Measurements from ENCODE around the gene TMEM19. TPM values are rescaled to one million over a fixed set of nuclear protein-coding genes. Genes with fewer than 3 reads are reported as not detected.

The TMEM19 gene
- total and polyA plus RNA-seq, 2 experiments from 2014 or later: 18.2 to 25.8 TPM

GRCh38 chr12:71655495-71655894 is 30.4 kb upstream of the TMEM19 start:
- Histone ChIP-seq H3K4me3 (peak overlapping the region; percentile 5), H3K27ac (no peak overlapping the region), H3K9me3 (ENCODE audit: low read depth) (no peaks in the 10 kb centered on the region), H3K4me1 (ENCODE audit: insufficient read depth) (peaks cover 41% of the 10 kb centered on the region), H3K36me3 (ENCODE audit: low read depth) (peaks cover 76% of the 10 kb centered on the region), H2AFZ (no peak overlapping the region), H3K9ac (no peak overlapping the region), H3K79me2 (ENCODE audit: insufficient read depth) (peaks cover 100% of the 10 kb centered on the region), H3K27me3 (replicated peaks; ENCODE audit: insufficient read depth) (no peaks in the 10 kb centered on the region), H3F3A (ENCODE audit: insufficient read depth) (peaks cover 39% of the 10 kb centered on the region; the same call in 1 of the 2 replicates), H3K9me2 (ENCODE audit: insufficient read depth) (no peaks in the 10 kb centered on the region), H3K4me2 (ENCODE audit: unreplicated experiment) (peak overlapping the region; percentile 63), H4K20me1 (ENCODE audit: insufficient read depth) (peaks cover 20% of the 10 kb centered on the region)
- WGBS, 2 experiments (ENCODE audit: low coverage in 1 of 2, low lambda C conversion rate in 2 of 2, missing lambda C conversion rate in 2 of 2): 94 to 100% methylated on average over 1 of the region's 1 CpG
- DNase-seq: no peak
- in situ Hi-C loops (cut with MboI): no loop called here
- TF ChIP-seq EZH2phosphoT487 (IDR thresholded peaks at IDR 0.05; ENCODE audit: insufficient read depth, low read depth): no peak
- no peak for TF ChIP-seq EZH2 (IDR thresholded peaks at IDR 0.05; ENCODE audit: insufficient read depth, poor library complexity, severe bottlenecking)

GRCh38 chr12:71655907-71656306 is 30.0 kb upstream of the TMEM19 start:
- Histone ChIP-seq H3K4me1 (ENCODE audit: insufficient read depth) (peaks cover 43% of the 10 kb centered on the region), H3K4me2 (ENCODE audit: unreplicated experiment) (peak overlapping the region; percentile 63), H3F3A (ENCODE audit: insufficient read depth) (peaks cover 40% of the 10 kb centered on the region; the same call in 1 of the 2 replicates), H3K4me3 (peak overlapping the region; percentile 5; the same call in 1 of the 2 replicates), H3K27ac (no peak overlapping the region), H3K9me2 (ENCODE audit: insufficient read depth) (no peaks in the 10 kb centered on the region), H4K20me1 (ENCODE audit: insufficient read depth) (peaks cover 20% of the 10 kb centered on the region), H3K79me2 (ENCODE audit: insufficient read depth) (peaks cover 100% of the 10 kb centered on the region), H3K27me3 (replicated peaks; ENCODE audit: insufficient read depth) (no peaks in the 10 kb centered on the region), H2AFZ (no peak overlapping the region), H3K9me3 (ENCODE audit: low read depth) (no peaks in the 10 kb centered on the region), H3K9ac (no peak overlapping the region), H3K36me3 (ENCODE audit: low read depth) (peaks cover 77% of the 10 kb centered on the region)
- WGBS, 2 experiments (ENCODE audit: low coverage in 1 of 2, low lambda C conversion rate in 2 of 2, missing lambda C conversion rate in 2 of 2): 100% methylated on average over 1 of the region's 1 CpG
- in situ Hi-C loops (cut with MboI): no loop called here
- no peak for DNase-seq
- TF ChIP-seq EZH2phosphoT487 (IDR thresholded peaks at IDR 0.05; ENCODE audit: insufficient read depth, low read depth) (no peak), EZH2 (IDR thresholded peaks at IDR 0.05; ENCODE audit: insufficient read depth, poor library complexity, severe bottlenecking) (no peak)

- no peak overlapping the region for H2AFZ ChIP-seq
- H3K27me3 ChIP-seq (replicated peaks; ENCODE audit: insufficient read depth): no peaks in the 10 kb centered on the region
- no peak for DNase-seq
- in situ Hi-C loops (cut with MboI): no loop called here
- no peak overlapping the region for H3K4me3 ChIP-seq
- no peak overlapping the region for H3K27ac ChIP-seq
- 94 to 96% methylated on average over 3 of the region's 3 CpGs for WGBS, 2 experiments (ENCODE audit: low coverage in 1 of 2, low lambda C conversion rate in 2 of 2, missing lambda C conversion rate in 2 of 2)
- peaks cover 41% of the 10 kb centered on the region for H3K4me1 ChIP-seq (ENCODE audit: insufficient read depth)
- H3F3A ChIP-seq (ENCODE audit: insufficient read depth): peaks cover 37% of the 10 kb centered on the region
- H3K4me2 ChIP-seq (ENCODE audit: unreplicated experiment): peak overlapping the region; percentile 26
- peaks cover 20% of the 10 kb centered on the region for H4K20me1 ChIP-seq (ENCODE audit: insufficient read depth)
- no peak overlapping the region for H3K9ac ChIP-seq
- H3K79me2 ChIP-seq (ENCODE audit: insufficient read depth): peaks cover 100% of the 10 kb centered on the region
- peaks cover 77% of the 10 kb centered on the region for H3K36me3 ChIP-seq (ENCODE audit: low read depth)
- no peaks in the 10 kb centered on the region for H3K9me2 ChIP-seq (ENCODE audit: insufficient read depth)
- no peak for TF ChIP-seq EZH2 (IDR thresholded peaks at IDR 0.05; ENCODE audit: insufficient read depth, poor library complexity, severe bottlenecking)
- TF ChIP-seq EZH2phosphoT487 (IDR thresholded peaks at IDR 0.05; ENCODE audit: insufficient read depth, low read depth): no peak
- H3K9me3 ChIP-seq (ENCODE audit: low read depth): no peaks in the 10 kb centered on the region
Measured at GRCh38 chr12:71656740-71657139, 29.1 kb upstream of the TMEM19 start.

- Histone ChIP-seq H3K4me2 (ENCODE audit: unreplicated experiment) (peak overlapping the region; percentile 94), H2AFZ (no peak overlapping the region), H3F3A (ENCODE audit: insufficient read depth) (peaks cover 33% of the 10 kb centered on the region), H3K36me3 (ENCODE audit: low read depth) (peaks cover 34% of the 10 kb centered on the region), H4K20me1 (ENCODE audit: insufficient read depth) (no peaks in the 10 kb centered on the region; the same call in 1 of the 2 replicates), H3K27ac (peak overlapping the region; percentile 99), H3K9me2 (ENCODE audit: insufficient read depth) (no peaks in the 10 kb centered on the region), H3K9ac (peak overlapping the region; percentile 99), H3K4me3 (peak overlapping the region; percentile 98), H3K79me2 (ENCODE audit: insufficient read depth) (peaks cover 92% of the 10 kb centered on the region), H3K9me3 (ENCODE audit: low read depth) (no peaks in the 10 kb centered on the region), H3K27me3 (replicated peaks; ENCODE audit: insufficient read depth) (no peaks in the 10 kb centered on the region), H3K4me1 (ENCODE audit: insufficient read depth) (peaks cover 30% of the 10 kb centered on the region)
- TF ChIP-seq EZH2 (IDR thresholded peaks at IDR 0.05; ENCODE audit: insufficient read depth, poor library complexity, severe bottlenecking): no peak
- no peak for TF ChIP-seq EZH2phosphoT487 (IDR thresholded peaks at IDR 0.05; ENCODE audit: insufficient read depth, low read depth)
- WGBS, 2 experiments (ENCODE audit: low coverage in 1 of 2, low lambda C conversion rate in 2 of 2, missing lambda C conversion rate in 2 of 2): 4 to 5% methylated on average over 8 of the region's 8 CpGs
- in situ Hi-C loops (cut with MboI): no loop called here
- peak; percentile 69 for DNase-seq
Measured at GRCh38 chr12:71661977-71662530, 23.8 kb upstream of the TMEM19 start.
